HG03039 (cell line): Measurements from ENCODE around the gene EPGN.

Source experiments
- ATAC-seq: cut with Tn5 transposase; IDR thresholded peaks from one replicate; pipeline ENCODE4 v1.9.1; 2021; ENCODE audit warnings: mild to moderate bottlenecking, moderate library complexity; ENCODE audit not compliant: unreplicated experiment

EPGN gene, protein sequence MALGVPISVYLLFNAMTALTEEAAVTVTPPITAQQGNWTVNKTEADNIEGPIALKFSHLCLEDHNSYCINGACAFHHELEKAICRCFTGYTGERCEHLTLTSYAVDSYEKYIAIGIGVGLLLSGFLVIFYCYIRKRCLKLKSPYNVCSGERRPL

DNA sequence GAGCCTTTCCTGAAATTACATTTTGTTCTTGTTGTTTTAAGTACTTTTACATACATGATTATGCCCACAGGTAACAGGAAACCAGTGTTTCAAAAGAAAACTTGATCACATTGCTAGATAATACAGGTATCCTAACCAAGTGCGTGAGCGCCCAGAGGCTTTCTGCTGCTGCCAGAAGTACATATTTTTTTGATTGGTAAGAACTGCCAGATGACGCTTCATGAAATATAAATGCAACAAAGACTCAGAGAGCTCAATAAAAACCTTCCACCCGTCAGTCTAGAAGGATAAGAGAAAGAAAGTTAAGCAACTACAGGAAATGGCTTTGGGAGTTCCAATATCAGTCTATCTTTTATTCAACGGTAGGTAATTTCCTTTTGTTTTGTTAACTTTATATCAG lies at the start of gene EPGN:
Gene EPGN, plus strand, starts transcription at position 256 of the 400 bp plus-strand sequence. Its CDS starts 64 bp downstream, at position 320.
- no peak for ATAC-seq

- no peak for ATAC-seq
These were observed 49.3 kb upstream of the EPGN start for GRCh38 chr4:74258963-74259362.

DNA sequence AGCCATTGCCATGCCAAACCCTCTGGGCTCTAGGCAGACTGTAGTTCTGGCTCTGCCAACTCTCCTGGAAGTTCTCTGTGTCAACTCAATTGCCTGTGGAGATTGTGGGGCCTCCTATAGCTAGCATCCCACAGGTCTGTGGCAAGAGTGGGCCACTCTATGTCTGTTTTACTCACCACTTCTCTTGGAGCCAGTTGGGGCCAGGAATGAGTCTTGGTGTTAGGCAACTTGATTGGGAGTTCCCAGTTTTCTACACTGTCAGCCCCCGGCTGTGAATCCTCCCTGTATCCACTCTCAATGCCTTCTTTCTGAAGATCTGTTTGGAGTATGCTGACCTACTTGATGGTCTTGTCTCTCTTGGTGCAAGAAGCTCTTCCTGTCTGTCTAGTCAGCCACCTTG lies 48.2 kb upstream of the EPGN start:
- ATAC-seq = no peak

- ATAC-seq = no peak
These were observed 45.7 kb upstream of the EPGN start for GRCh38 chr4:74262522-74262921.

GRCh38 chr4:74263551-74263950 lies 44.7 kb upstream of the EPGN start:
- no peak for ATAC-seq

- no peak for ATAC-seq
These were observed 42.2 kb upstream of the EPGN start for GRCh38 chr4:74266081-74266480.

DNA sequence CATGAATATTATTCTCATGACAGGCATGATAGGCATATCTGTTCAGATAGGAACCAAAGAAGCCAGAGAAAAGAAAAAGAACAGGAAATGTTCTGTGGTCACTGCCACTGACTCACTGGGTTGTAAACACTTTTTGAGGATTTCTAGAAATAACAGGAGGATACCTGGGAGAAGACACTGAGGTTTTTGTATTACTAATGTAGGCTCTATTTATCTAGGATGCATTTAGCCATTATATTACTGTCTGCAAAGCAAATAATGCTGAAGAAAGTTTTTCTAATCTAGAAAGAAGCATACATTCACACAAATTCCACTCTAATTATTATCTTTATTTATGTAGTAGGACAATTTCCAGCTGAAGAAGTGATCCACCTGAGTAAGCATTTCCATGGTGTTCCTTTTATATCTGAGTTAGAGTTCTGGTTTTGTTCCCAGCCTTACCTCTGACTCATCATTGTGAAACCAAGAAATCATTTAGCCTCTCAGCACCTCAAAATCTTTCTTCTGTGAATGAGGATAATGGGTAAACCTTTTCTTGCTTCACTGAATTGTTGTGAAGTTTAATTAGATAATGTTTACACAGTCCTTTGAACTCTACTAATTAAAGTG lies 40.2 kb upstream of the EPGN start:
- no peak for ATAC-seq

DNA sequence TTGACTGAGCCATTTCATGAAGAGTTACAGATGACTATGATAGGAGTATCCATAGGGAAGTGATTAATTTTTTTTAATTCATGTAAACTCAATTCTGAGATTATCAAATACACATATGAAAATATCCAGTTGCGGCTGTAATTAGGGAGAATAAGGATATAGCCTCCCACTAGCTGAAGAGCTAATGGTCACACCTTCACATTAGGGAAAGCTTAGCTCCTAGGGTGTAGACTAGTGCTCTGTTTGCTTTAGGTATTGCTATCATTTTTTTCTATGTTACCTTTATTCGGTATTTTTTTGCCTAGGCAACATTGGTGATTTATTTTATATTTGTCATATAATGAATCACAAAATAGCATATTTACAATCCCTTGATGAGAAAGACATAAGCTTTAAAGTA lies 39.6 kb upstream of the EPGN start:
- ATAC-seq = no peak

DNA sequence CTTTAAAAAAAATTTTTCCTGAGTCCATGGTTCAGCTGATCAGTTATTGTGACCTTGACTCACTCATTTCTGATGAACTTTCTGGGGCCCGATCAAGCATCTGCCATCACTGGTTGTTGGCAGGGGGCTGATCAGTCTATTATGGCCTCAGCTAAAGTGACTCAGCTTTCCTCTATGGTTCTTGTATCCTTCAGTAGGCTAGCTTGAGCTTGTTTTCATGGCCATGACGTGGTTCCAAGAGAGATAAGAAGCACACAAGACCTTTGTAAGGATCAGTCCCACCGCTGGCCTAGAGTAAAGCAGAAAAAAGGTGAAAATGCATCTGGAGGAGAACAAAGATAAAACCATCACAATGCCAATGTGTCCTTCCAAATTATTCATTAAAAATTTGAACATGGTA lies 29.8 kb upstream of the EPGN start:
- ATAC-seq = no peak

- ATAC-seq = no peak
These were observed 28.6 kb upstream of the EPGN start for GRCh38 chr4:74279716-74280115.

DNA sequence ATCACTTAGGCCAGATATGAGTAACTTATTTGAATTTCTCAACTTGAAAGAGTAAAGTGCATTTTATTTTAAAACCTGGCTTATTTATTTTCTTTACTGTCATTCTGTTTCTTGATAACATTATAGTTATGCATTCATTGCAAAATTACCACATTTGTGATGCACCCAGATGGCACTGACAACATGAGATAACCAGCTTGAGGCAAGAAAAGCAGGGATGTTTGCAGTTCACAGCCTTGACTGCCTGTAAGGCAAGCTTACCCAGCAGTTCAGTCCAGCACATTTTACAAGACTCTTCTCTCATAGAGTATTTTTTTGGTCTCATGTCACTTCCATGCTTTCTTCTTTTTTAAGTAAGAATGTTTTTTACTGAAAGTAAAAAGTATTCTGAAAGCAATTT lies 25.3 kb upstream of the EPGN start:
- no peak for ATAC-seq

DNA sequence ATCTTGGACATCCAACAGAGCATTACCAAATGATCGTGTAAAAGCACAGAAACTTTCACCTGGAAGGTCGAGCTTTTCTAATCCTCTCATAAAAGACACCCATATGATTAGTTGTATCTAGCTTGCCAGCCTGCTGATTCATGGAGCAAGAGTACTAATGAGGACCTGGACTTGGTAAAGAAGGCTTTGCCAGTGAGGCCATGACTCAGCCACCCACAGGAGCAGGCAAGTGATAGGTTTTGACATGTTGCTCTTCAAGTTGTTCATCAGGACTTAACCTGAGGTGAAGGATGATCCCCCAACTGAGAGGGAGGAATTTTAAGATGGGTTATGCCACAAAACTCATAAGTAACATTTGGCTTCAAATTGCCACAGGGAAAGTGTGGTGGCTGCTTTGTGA lies 24.7 kb upstream of the EPGN start:
- no peak for ATAC-seq

DNA sequence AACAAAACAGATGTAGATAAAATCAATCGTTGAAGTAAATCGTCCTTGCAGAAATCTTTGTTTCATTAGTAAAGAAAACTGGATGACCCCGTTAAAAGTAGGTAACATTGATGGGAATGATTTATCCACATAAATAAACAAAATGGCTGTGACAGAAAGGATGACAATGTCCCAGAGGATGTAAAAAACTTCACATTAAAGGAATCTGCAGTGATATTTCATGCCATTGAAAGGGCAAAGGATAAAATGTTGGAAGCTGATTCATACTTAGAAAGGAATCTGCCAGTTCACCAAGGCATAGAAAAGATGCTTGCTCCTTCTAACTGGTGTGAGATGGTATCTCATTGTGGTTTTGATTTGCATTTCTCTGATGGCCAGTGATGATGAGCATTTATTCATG lies 24.2 kb upstream of the EPGN start:
- no peak for ATAC-seq

DNA sequence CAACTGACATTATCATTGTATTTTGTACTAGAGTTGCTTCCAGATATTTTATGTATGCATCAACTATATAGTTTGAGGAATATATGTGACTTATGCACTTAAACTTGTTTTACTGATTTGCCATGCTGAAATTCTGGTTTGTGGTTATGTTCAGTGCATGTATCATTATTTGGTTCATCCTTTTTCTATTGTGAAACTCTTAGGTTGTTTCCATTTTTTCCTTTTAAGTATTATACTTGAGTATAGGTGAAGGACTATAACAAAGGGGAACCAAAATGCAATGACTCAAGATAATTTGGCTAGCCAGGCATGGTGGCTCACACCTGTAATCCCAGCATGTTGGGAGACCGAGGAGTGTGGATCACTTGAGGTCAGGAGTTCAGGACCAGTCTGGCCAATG lies 21.1 kb upstream of the EPGN start:
- ATAC-seq = no peak

DNA sequence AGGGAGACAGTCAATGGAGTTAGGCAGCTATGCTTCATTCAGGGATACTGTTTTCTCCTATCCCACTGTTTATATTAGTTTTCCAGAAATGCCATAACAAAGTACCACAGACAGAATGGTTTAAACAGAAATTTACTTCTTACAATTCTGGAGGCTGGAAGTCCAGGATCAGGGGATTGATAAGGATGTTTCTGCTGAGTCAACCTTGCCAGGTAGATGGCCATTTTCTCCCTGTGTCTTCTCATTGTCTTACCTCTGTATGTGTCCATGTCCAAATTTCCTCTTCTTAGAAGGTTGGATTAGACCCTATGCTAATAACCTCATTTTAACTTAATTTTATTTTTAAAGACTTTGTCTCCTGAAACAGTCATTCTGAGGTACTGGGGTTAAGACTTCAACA lies 20.5 kb upstream of the EPGN start:
- no peak for ATAC-seq

- ATAC-seq = no peak
These were observed 16.8 kb upstream of the EPGN start for GRCh38 chr4:74291471-74291870.

GRCh38 chr4:74292111-74292870 lies 16.0 kb upstream of the EPGN start:
- ATAC-seq = no peak

DNA sequence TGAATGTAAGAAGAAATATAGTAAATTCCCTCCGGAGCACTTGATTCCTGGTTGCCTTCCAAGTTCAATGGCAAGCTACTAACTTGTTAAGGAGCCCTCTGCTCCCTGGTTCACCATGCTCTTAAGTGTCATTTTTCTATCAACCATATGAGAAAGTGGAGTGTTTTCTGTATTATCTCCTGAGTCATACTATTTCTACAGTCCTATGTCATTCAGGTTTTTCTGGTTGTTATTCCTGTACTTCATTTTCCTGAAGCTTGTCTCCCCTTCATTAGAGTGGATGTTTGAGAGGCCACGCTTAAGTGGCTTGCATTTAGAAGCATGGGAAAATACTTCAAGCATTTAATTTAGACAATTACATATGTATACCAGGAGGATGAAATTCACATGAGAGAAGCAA lies 14.7 kb upstream of the EPGN start:
- no peak for ATAC-seq

DNA sequence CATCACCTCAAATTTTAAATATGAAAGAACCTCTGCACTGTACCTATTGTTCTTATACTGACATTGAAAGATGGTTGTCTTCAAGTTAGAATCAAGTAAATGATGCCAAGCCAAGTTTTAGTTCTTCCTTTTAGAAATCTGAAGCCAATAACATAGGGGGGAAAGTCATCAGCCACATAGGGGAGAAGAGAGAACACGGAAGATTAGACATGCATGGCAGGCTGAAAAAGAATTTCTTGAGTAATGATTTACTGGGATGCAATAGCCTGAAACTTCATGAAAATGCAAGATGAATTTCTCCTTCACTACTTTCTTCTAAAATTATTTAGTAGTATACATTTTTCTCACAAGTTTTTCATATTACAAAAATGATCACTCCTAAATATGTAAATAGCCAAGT lies 13.6 kb upstream of the EPGN start:
- no peak for ATAC-seq

- ATAC-seq = no peak
These were observed 10.7 kb upstream of the EPGN start for GRCh38 chr4:74297539-74297938.

- ATAC-seq = no peak
These were observed 4.1 kb upstream of the EPGN start for GRCh38 chr4:74304095-74304625.

DNA sequence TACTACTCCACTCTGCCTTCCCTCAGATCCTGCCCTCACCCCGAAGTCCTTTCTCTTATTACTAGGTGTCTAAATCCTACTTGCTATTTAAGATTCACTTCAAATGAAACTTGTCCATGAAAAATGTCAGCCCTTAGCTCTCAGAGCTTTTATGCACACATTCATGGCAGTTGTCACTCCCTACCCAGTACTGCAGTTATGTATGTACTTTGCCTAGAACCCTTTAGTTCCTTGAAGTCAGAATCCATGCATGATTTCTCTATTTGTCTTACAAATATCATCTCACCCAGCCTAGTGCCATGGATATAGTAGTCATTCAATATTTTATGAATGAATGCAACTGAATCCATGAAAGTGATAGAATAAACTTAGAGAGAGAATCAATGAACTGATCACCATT lies 3.3 kb upstream of the EPGN start:
- no peak for ATAC-seq
